GM15510 (cell line): ENCODE measurements around the gene HTRA1.

Source experiments
- POLR2A ChIP-seq: IDR thresholded peaks from 3 replicates; pipeline ENCODE4 v1.6.1; 2011; ENCODE audit warnings: borderline replicate concordance; ENCODE audit not compliant: insufficient read length; ENCODE audit errors: extremely low read depth

Gene HTRA1

DNA sequence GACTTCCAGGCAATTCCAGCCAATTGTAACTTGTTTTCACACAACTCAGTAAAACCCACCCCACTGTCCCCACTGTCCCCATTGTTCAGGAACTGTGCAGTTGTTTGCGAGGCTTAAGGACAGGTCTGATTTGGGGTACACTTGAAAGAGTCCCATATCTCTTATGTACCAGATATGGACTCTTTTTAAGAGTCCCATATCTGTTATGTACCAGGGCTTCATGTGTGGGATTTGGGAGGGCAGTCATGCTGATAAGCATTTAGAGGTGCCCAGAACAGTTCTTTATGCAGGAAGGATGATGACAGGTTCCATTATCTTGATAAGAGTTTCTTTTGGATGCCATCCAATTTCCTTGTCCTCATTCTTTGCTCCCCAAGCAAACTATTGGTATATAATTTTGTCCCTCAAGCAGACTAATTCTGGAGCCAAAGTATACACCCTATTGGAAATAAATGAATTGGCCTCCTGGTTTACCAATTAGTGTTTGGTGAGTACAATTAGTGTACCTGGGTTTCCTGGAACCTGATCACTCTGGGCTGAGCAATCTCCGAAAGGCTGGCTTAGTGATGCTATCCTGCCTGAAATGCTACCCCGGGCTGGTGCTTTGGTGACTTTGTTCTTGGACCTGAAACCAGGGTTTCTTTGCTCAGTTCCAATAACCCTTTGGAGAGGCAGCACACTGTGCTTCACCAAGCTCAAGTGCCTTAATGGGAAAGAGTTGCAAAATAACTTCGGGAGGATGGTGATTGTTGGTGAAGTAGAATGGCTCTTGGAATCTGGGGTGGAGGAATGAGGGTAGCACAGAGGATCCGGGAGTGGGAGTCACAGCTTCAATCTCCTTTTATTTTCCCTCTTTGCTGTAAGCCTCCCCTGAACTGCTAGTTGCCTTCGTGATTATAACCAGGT is 93.0 kb downstream of the HTRA1 start:
- TF ChIP-seq POLR2A = no peak

DNA sequence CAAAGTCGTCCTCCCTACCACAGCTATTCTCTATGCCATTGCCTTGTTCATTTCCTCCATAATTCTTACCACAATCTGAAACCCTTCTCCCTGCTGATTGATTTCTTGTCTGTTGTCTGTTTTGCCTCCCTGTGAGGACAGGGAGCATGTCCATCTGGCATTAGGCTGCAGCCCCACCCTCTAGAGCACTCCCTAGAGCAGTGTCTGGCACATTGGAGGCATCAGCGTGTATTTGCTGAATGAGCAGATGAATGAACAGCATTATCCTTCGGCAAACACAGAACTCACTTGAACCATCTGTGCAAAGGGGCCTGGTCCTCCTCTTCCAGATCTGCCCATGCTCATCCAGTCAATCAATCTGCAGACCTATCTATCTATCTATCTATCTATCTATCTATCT is 94.1 kb downstream of the HTRA1 start:
- TF ChIP-seq POLR2A = no peak

DNA sequence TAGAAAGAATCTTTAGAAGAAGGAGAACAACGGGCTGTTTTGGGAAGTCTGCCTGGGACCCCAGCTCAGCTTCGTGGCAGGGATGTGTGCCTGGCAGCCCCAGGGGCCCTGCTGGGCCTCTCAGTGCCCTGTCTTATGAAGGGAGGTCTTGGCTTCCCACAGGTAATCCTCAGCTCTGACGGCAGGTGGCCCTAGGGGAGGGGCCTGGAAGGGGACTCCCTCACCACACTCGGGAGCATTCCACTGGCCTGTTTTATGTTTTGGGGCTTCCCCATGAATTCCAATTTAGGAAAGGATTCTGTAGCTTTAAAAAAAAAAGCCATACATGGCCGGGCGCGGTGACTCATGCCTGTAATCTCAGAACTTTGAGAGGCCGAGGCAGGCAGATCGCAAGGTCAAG is 96.2 kb downstream of the HTRA1 start:
- TF ChIP-seq POLR2A = no peak

DNA sequence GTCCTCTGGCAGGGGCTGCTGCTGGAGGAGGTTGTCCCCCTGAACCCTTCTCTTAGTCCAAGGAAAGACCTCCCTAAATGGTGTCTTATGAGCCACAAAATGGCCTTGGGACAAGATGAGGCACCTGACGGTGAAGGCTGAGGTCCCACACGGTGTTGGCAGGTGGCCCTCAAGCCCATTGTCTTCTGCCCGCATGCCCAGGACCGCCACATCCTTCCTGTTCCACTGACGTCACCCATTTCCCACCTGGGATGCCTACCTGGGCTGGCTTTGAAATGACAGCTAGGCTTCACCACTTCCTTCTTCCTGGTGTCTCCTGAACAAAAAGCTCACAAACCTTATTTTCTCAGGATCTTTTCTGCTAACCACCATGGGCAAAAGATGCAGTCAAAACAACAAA is 97.1 kb downstream of the HTRA1 start:
- no peak for TF ChIP-seq POLR2A

DNA sequence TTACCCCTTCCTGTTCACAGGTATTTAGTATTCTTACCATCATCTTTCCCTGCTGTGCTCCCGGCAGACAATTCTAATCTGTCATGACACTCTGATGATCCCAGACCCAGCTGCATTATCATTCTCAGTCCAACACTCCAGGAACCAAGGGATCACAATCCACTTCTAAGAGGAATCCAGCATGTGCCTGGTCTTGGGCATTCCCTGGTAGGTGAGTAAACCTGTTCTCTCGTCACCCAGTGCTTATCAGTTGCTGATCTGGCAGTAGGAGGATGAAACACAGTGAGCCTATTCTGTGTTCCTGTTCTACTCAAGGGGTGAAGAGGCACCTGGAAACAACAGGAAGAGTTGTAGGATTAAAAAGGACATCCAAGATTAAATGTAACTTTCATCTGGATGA is 97.9 kb downstream of the HTRA1 start:
- TF ChIP-seq POLR2A = no peak

DNA sequence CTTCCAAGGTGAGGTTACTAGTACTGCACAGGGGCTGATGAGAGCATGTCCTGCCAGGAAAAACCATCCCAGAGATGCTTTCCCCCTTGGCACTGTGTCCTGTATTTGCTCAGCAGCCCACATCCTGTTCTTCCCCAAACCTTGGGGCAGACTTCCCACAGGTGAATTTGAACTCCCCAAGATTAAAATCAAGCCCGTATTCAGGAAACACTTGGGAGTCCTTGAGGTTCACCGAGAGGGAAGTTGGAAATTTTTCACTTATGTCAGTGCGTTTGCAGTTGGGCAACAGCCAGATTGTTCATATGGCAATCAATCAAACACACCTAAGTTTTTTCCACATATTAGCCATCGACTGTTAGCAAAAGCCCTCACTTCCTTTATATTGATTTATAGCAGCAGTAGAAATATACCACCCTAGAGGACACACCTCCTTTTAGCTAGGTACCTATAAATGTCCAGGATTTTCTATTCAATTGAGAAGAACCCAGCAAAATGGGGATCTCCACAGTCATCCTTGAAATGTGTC is 99.0 kb downstream of the HTRA1 start, which contains the start of gene DMBT1:
TSS of gene DMBT1 (plus strand) at position 476 of the 526 bp plus-strand sequence. CDS start at position 493, 17 bp downstream.
- no peak for TF ChIP-seq POLR2A

DNA sequence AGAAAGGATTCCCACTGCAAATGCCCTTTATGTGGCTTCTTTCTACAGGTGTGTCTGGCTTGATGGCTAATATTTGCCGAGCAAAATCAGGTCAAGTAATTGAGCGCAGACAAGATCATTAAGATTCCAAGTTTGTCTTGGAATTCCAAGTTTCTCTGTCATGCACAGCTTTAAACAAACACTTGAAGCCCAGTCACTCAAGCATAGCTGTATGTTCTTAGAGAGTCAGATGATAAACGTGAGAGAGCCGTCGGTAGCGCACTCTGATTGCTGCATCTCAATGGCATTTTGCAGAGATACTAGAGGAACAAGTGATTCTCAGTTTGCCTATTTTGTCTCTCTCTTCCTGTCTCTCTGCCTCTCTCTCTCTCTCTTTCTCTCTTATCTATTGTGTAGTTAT is 99.9 kb downstream of the HTRA1 start:
- TF ChIP-seq POLR2A = no peak

DNA sequence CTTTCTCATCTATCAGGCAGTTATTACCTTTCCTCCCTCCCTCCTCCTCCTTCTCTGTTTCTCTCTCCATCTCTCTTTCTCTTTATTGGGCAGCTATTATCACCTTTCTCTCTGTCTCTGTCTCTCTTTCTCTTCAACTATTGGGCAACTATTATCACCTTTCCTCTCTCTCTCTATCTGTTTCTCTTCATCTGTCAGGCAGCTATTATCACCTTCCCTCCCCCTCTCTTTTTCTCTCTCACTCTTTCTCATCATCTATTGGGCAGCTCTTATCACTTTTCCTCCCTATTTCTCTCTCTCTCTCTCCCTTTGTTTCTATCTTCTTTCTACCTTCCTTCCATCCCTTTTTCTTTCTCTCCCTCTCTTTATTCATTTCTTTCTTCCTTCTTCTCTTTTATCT is 100.4 kb downstream of the HTRA1 start:
- no peak for TF ChIP-seq POLR2A
